ENCODE data around the gene ALG3.

ALG3 gene

DNA sequence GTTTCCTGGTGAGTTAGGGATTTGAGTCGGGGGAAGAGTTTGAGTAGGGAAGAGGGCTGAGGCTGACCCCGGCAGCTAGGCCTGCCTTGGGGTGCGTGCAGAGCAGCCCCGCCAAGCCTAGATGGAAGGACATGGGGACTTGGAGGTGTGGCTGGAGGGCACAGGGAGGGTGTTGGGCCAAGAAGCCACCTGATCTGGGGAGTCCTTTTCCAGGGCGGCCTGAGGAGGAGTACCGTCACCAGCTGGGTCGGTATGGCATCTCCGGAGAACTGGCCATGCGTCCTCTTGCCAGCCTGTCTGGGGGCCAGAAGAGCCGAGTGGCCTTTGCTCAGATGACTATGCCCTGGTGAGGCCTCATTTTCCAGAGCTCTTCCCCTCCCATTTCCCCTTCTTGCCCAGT lies 55.9 kb downstream of the ALG3 start:
- FAIRE-seq = no peak

Measured in islet of Langerhans (tissue), 1 donor.